IPS-18c (cell line): ENCODE results near the gene MOCS2.

ENCODE experiments used
- H3K4me3 ChIP-seq: 2 replicates; pipeline ENCODE4 v1.7.0; 2013; ENCODE audit warnings: low read depth, mild to moderate bottlenecking, low read length, moderate library complexity; ENCODE audit not compliant: insufficient read depth
- H3K9me3 ChIP-seq: one replicate; pipeline ENCODE4 v1.6.1; 2013; ENCODE audit warnings: mild to moderate bottlenecking, low read length, moderate library complexity; ENCODE audit not compliant: control insufficient read depth, insufficient read depth

Gene MOCS2

DNA sequence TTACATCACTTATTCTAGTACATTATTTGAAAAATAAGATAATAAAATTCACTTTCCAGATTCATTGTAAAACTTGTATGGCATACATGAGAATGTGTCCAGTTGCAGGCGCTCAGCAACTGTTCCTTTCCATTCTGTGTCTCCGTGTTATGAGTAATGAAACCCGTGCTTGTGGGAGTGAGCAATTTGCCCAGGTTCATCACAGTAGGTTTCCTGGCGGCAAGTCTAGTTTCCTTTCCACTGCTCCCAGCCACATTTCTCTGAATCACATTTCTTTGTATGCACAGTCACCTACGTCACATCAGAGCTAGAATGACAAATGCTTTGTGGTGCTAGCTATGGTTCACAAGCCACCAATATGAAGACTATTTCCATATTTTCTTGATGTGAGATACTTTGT lies 39.9 kb downstream of the MOCS2 start:
- H3K4me3 ChIP-seq = no peak overlapping the region
- no peaks in the 10 kb centered on the region for H3K9me3 ChIP-seq

GRCh38 chr5:53068291-53068836 lies 41.2 kb downstream of the MOCS2 start:
- H3K4me3 ChIP-seq = no peak overlapping the region
- no peaks in the 10 kb centered on the region for H3K9me3 ChIP-seq

- Histone ChIP-seq H3K9me3 (no peaks in the 10 kb centered on the region), H3K4me3 (no peak overlapping the region)
These were observed 41.9 kb downstream of the MOCS2 start for GRCh38 chr5:53067641-53068040.

- H3K4me3 ChIP-seq = no peak overlapping the region
- no peaks in the 10 kb centered on the region for H3K9me3 ChIP-seq
These were observed 43.5 kb downstream of the MOCS2 start for GRCh38 chr5:53066088-53066487.

- H3K9me3 ChIP-seq = no peaks in the 10 kb centered on the region
- H3K4me3 ChIP-seq = no peak overlapping the region
These were observed 45.8 kb downstream of the MOCS2 start for GRCh38 chr5:53063791-53064190.

GRCh38 chr5:53063176-53063575 lies 46.4 kb downstream of the MOCS2 start:
- no peak overlapping the region for H3K4me3 ChIP-seq
- no peaks in the 10 kb centered on the region for H3K9me3 ChIP-seq

DNA sequence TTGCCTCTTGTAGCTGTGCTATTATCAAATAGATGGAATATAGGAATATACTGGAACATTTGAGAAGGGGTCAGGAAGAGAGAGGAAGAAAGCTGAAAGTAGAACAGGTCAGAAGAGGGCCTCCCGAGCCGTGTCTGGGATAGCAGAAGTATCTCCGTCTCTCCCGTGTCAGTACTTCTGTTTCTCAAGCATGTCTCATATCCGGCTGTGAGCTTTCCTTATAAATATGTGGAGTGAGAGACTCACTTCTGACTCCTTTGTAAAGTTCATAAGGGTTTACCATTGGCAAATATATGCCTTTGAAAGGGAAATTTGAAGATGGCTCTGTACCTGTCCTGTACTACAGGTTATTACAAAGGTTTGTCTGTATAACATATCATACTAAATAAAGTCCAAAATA lies 50.3 kb downstream of the MOCS2 start:
- Histone ChIP-seq H3K4me3 (no peak overlapping the region), H3K9me3 (no peaks in the 10 kb centered on the region)

DNA sequence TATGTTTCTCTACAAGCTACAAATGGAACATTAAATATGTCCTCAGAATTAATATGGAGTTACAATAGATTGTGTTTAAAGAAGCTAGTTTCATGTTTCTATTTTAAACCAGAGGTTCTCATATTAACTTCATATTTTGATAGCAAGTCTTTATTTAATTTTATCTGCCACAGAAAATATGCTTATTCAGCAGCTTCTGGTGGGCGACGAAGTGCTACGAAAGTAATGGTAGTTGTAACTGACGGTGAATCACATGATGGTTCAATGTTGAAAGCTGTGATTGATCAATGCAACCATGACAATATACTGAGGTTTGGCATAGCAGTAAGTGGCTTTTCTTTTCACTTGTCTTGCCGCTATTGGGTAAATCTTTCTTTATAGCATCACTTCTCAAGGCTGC lies 54.2 kb downstream of the MOCS2 start:
- H3K4me3 ChIP-seq = no peak overlapping the region
- H3K9me3 ChIP-seq = no peaks in the 10 kb centered on the region

DNA sequence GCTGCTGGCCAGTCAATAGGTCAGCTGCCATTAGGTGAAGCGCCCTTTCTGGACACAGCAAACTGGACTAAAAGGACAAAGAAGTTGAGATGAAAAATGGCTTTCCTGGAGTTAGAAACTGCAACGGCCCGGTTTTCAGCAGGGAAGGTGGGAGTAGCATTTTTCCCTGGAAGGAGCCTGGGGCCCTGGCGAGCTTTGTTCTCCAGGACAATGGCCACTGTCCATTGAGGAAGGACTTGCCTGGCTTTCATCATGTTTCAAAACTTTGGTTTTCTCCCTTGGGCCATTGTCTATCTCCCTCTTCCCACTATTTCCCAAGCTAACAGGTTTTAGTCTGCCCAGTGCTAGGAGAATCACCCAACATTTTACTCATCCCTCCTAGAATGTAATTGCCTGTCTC lies 56.2 kb downstream of the MOCS2 start:
- no peak overlapping the region for H3K4me3 ChIP-seq

DNA sequence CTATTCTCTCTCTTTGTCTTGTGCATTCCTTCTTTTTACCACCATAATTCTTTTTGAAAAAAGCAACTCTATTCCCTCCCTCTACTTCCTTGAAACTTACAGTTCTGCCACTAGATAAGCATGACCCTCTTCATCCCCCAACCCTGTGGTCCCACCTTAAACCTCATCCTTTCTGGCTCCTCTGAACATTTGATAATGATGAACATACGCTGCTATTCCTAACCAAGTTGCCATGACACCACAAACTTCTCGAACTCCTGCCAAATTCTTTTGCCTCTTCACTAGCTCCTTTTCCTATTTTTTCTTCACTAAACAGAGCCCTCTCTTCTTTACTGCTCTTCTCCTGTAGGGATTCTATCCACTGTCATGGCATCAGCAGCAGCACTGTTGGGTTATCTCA lies 57.1 kb downstream of the MOCS2 start:
- no peak overlapping the region for H3K4me3 ChIP-seq
- no peaks in the 10 kb centered on the region for H3K9me3 ChIP-seq

More for the DNA sequence above, 56.2 kb downstream of the MOCS2 start:
- H3K9me3 ChIP-seq = no peaks in the 10 kb centered on the region

GRCh38 chr5:53048248-53048647 lies 61.3 kb downstream of the MOCS2 start:
- no peaks in the 10 kb centered on the region for H3K9me3 ChIP-seq
- no peak overlapping the region for H3K4me3 ChIP-seq
